ENCODE results near the gene SYTL2. TPM values are rescaled to one million over a fixed set of nuclear protein-coding genes. Genes with fewer than 3 reads are reported as not detected.

SYTL2 gene
- total and polyA plus RNA-seq, 2 donors (not counting 1 experiment from before 2014, with no cell fraction given) = 165 to 387 TPM

- no peak for TF ChIP-seq EZH2 (IDR thresholded peaks at IDR 0.05; ENCODE audit: low read length, missing control alignments)
- TF ChIP-seq, protein P1, sequence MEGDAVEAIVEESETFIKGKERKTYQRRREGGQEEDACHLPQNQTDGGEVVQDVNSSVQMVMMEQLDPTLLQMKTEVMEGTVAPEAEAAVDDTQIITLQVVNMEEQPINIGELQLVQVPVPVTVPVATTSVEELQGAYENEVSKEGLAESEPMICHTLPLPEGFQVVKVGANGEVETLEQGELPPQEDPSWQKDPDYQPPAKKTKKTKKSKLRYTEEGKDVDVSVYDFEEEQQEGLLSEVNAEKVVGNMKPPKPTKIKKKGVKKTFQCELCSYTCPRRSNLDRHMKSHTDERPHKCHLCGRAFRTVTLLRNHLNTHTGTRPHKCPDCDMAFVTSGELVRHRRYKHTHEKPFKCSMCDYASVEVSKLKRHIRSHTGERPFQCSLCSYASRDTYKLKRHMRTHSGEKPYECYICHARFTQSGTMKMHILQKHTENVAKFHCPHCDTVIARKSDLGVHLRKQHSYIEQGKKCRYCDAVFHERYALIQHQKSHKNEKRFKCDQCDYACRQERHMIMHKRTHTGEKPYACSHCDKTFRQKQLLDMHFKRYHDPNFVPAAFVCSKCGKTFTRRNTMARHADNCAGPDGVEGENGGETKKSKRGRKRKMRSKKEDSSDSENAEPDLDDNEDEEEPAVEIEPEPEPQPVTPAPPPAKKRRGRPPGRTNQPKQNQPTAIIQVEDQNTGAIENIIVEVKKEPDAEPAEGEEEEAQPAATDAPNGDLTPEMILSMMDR (conservative IDR thresholded peaks at IDR 0.05 in 1 of 2, IDR thresholded peaks at IDR 0.05 in 1 of 2; ENCODE audit: low read depth in 1 of 2, low read length in 2 of 2) = no peak
- Histone ChIP-seq H3K27ac (ENCODE audit: insufficient read depth, low read length) (peak overlapping the region; percentile 48), H3K4me3 (replicated peaks in 1 of 4; ENCODE audit: control extremely low read depth in 1 of 4, insufficient read depth in 1 of 4, low read depth in 3 of 4, low read length in 4 of 4) (peak overlapping the region; percentile 42 to 71 (median 60)), H2AFZ (ENCODE audit: low read length) (peak overlapping the region; percentile 74), H3K27me3 (ENCODE audit: control insufficient read depth, insufficient read depth, low read length) (no peaks in the 10 kb centered on the region), H4K20me1 (ENCODE audit: control insufficient read depth, extremely low read depth, insufficient read depth, low read length) (no peaks in the 10 kb centered on the region), H3K36me3 (ENCODE audit: control insufficient read depth, insufficient read depth, low read length) (no peaks in the 10 kb centered on the region), H3K9ac (ENCODE audit: insufficient read depth, low read length) (peak overlapping the region; percentile 68), H3K4me1 (ENCODE audit: control insufficient read depth, extremely low read depth, insufficient read depth, low read length) (peaks cover 21% of the 10 kb centered on the region), H3K4me2 (ENCODE audit: extremely low read depth, insufficient read depth, low read length) (peak overlapping the region; percentile 68), H3K79me2 (ENCODE audit: control insufficient read depth, insufficient read depth, low read length) (no peaks in the 10 kb centered on the region), H3K9me3 (ENCODE audit: control insufficient read depth, insufficient read depth, low read depth, low read length) (no peaks in the 10 kb centered on the region)
- DNase-seq (ENCODE audit: low read depth in 2 of 2) = peak; percentile 51 to 67
Observed at GRCh38 chr11:85682330-85683305, 128.3 kb downstream of the SYTL2 start.

DNA sequence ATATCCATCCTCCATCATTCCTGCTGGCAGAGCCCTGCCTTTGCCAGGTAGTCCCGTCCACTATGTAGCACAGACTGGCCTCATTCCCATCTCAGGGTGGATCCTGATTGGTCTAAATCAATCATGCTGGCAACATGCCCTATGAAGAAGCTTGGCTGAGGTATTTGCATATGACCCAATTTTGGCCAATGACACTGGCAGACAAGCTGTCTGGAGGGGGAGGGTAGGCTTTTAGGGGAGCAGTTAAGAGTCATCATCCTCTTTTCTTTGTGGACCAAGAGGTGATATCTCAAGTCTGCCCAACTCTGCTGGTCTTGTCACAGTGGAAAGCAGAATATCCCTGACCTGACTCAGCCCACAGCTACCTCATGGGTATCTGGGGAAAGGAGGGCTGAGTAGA lies 130.0 kb downstream of the SYTL2 start:
- DNase-seq (ENCODE audit: low read depth in 2 of 2) = no peak
- no peak overlapping the region for H3K4me3 ChIP-seq (replicated peaks in 1 of 4; ENCODE audit: control extremely low read depth in 1 of 4, insufficient read depth in 1 of 4, low read depth in 3 of 4, low read length in 4 of 4)

GRCh38 chr11:85679576-85679975 lies 131.4 kb downstream of the SYTL2 start:
- H3K4me3 ChIP-seq (replicated peaks in 1 of 4; ENCODE audit: control extremely low read depth in 1 of 4, insufficient read depth in 1 of 4, low read depth in 3 of 4, low read length in 4 of 4) = no peak overlapping the region
- H3K27ac ChIP-seq (ENCODE audit: insufficient read depth, low read length) = no peak overlapping the region
- no peak overlapping the region for H3K4me2 ChIP-seq (ENCODE audit: extremely low read depth, insufficient read depth, low read length)
- no peaks in the 10 kb centered on the region for H3K9me3 ChIP-seq (ENCODE audit: control insufficient read depth, insufficient read depth, low read depth, low read length)
- DNase-seq (ENCODE audit: low read depth in 2 of 2) = no peak
- TF ChIP-seq, protein P1 (conservative IDR thresholded peaks at IDR 0.05 in 1 of 2, IDR thresholded peaks at IDR 0.05 in 1 of 2; ENCODE audit: low read depth in 1 of 2, low read length in 2 of 2) = no peak
- no peak for TF ChIP-seq EZH2 (IDR thresholded peaks at IDR 0.05; ENCODE audit: low read length, missing control alignments)
- no peaks in the 10 kb centered on the region for H3K27me3 ChIP-seq (ENCODE audit: control insufficient read depth, insufficient read depth, low read length)
- H4K20me1 ChIP-seq (ENCODE audit: control insufficient read depth, extremely low read depth, insufficient read depth, low read length) = no peaks in the 10 kb centered on the region
- H2AFZ ChIP-seq (ENCODE audit: low read length) = no peak overlapping the region
- H3K9ac ChIP-seq (ENCODE audit: insufficient read depth, low read length) = no peak overlapping the region
- H3K79me2 ChIP-seq (ENCODE audit: control insufficient read depth, insufficient read depth, low read length) = no peaks in the 10 kb centered on the region
- peaks cover 3% of the 10 kb centered on the region for H3K4me1 ChIP-seq (ENCODE audit: control insufficient read depth, extremely low read depth, insufficient read depth, low read length)
- H3K36me3 ChIP-seq (ENCODE audit: control insufficient read depth, insufficient read depth, low read length) = no peaks in the 10 kb centered on the region

More for the DNA sequence above, 130.0 kb downstream of the SYTL2 start:
- no peak overlapping the region for H2AFZ ChIP-seq (ENCODE audit: low read length)
- TF ChIP-seq, protein P1 (conservative IDR thresholded peaks at IDR 0.05 in 1 of 2, IDR thresholded peaks at IDR 0.05 in 1 of 2; ENCODE audit: low read depth in 1 of 2, low read length in 2 of 2) = no peak
- TF ChIP-seq EZH2 (IDR thresholded peaks at IDR 0.05; ENCODE audit: low read length, missing control alignments) = no peak
- no peak overlapping the region for H3K4me2 ChIP-seq (ENCODE audit: extremely low read depth, insufficient read depth, low read length)
- no peaks in the 10 kb centered on the region for H3K9me3 ChIP-seq (ENCODE audit: control insufficient read depth, insufficient read depth, low read depth, low read length)
- H3K36me3 ChIP-seq (ENCODE audit: control insufficient read depth, insufficient read depth, low read length) = no peaks in the 10 kb centered on the region
- H3K4me1 ChIP-seq (ENCODE audit: control insufficient read depth, extremely low read depth, insufficient read depth, low read length) = peaks cover 15% of the 10 kb centered on the region
- H3K27ac ChIP-seq (ENCODE audit: insufficient read depth, low read length) = no peak overlapping the region
- no peaks in the 10 kb centered on the region for H3K79me2 ChIP-seq (ENCODE audit: control insufficient read depth, insufficient read depth, low read length)
- no peaks in the 10 kb centered on the region for H4K20me1 ChIP-seq (ENCODE audit: control insufficient read depth, extremely low read depth, insufficient read depth, low read length)
- H3K27me3 ChIP-seq (ENCODE audit: control insufficient read depth, insufficient read depth, low read length) = no peaks in the 10 kb centered on the region
- H3K9ac ChIP-seq (ENCODE audit: insufficient read depth, low read length) = no peak overlapping the region
